Epithelial cell of proximal tubule (primary cell): ENCODE measurements around the gene WDFY4. TPM values are rescaled to one million over a fixed set of nuclear protein-coding genes. Genes with fewer than 3 reads are reported as not detected.

Experiments
- DNase-seq: peaks from one replicate; pipeline ENCODE4 v3.0.0-alpha.2; 2011; ENCODE audit warnings: low read depth
- H3K4me3 ChIP-seq: 2 replicates; pipeline ENCODE4 v1.5.1; 2011; ENCODE audit warnings: low read depth, mild to moderate bottlenecking, low read length
- total RNA-seq: library from RNA; depleted of rRNA; stranded (reverse); fragments of >200 nt; gene quantifications from 2 replicates; pipeline ENCODE4 v1.2.3, GENCODE V29; 2015
- TF ChIP-seq, protein P1 (sequence below): conservative IDR thresholded peaks from 2 replicates; pipeline ENCODE4 v1.5.1; 2012; ENCODE audit warnings: low read depth, mild to moderate bottlenecking, low read length

WDFY4 gene
- total RNA-seq, 1 donor from 2014 or later: not detected

- H3K4me3 ChIP-seq: no peak overlapping the region
- TF ChIP-seq, protein P1, sequence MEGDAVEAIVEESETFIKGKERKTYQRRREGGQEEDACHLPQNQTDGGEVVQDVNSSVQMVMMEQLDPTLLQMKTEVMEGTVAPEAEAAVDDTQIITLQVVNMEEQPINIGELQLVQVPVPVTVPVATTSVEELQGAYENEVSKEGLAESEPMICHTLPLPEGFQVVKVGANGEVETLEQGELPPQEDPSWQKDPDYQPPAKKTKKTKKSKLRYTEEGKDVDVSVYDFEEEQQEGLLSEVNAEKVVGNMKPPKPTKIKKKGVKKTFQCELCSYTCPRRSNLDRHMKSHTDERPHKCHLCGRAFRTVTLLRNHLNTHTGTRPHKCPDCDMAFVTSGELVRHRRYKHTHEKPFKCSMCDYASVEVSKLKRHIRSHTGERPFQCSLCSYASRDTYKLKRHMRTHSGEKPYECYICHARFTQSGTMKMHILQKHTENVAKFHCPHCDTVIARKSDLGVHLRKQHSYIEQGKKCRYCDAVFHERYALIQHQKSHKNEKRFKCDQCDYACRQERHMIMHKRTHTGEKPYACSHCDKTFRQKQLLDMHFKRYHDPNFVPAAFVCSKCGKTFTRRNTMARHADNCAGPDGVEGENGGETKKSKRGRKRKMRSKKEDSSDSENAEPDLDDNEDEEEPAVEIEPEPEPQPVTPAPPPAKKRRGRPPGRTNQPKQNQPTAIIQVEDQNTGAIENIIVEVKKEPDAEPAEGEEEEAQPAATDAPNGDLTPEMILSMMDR: no peak
- DNase-seq: no peak
Observed at GRCh38 chr10:48770561-48771089, 86.0 kb downstream of the WDFY4 start.

DNA sequence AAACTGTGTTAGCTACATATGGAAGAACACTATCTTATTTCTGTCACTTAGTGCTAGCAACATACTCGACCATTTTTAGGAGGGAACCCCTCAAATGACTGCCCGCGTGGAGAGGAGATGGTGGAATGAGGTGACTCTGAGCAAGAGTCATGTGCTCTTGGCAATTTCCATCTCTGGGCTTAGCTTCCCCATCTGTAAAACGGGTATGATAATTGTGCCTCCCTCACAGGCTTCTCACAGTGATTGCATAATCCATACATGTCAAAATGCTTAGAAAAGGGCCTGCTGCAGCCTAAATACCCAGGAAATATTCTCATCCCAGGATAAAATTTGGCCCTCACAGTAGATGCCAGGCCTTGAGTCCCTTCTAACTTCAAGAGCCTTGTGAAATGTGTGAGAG, 86.6 kb downstream of the WDFY4 start:
- H3K4me3 ChIP-seq: no peak overlapping the region
- DNase-seq: no peak
- TF ChIP-seq, protein P1: no peak

- DNase-seq: no peak
- no peak overlapping the region for H3K4me3 ChIP-seq
Observed at GRCh38 chr10:48772059-48772458, 87.4 kb downstream of the WDFY4 start.

DNA sequence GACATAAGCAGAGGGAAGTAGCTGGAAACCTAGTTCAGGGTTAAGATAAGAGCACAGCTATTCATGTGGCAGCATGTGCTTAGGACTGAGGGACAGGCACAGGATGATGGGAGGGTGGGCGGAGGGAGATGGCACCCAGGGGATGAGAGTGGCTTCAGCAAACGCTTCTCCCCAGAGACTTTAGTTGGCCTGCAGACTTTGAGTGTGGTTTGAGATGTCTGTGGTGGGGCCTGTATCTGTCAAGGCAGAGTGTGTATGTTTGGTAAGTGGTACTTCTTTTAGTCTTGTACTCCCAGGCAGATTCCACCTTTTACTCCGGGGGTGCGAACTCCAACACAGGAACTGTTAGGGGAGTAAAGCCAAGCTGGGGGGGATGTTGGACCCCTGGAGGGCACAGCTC, 88.9 kb downstream of the WDFY4 start:
- TF ChIP-seq, protein P1: no peak
- no peak for DNase-seq

More at GRCh38 chr10:48772059-48772458, 87.4 kb downstream of the WDFY4 start:
- TF ChIP-seq, protein P1: no peak

DNA sequence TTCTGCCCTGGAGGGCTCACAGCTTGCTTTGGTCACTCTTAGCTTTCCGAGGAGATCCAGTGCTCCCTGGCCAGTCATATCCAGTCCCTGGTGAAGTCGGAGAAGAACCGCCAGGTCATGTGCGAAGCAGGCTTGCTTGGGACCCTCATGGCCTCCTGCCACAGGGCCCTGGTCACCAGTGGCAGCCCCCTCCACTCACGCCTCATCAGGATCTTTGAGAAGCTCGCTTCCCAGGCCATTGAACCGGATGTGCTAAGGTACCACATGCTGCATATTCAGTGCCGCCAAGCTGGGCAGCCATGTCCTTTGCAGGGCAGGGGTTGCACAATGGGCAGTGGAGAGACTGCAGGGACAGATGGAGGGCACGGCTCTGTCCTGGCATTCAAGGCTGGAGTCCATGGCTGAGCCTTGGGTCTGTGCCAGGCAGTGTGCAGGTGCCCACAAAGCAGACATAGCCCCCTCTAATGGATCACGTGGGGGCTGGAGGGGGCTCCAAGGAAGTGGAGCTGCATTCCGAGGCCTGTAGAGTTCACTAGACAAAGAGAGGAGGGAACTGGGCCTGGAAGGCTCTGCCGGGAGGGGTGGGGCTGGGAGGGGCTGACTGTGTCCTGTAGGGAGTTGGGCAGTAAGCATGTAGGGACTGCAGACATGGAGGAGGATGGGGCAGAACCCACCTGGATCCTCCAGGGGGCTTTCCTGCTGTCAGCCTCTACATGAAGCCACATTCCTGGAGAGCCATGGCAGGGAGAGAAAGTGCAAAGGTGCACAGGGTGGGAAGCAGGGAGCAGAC, 89.9 kb downstream of the WDFY4 start:
- TF ChIP-seq, protein P1: no peak
- no peak overlapping the region for H3K4me3 ChIP-seq
- DNase-seq: no peak

More for the DNA sequence above, 88.9 kb downstream of the WDFY4 start:
- no peak overlapping the region for H3K4me3 ChIP-seq

GRCh38 chr10:48775206-48775517, 90.5 kb downstream of the WDFY4 start:
- TF ChIP-seq, protein P1: no peak
- DNase-seq: no peak
- no peak overlapping the region for H3K4me3 ChIP-seq
